ENCODE measurements around the gene SCYGR5. TPM values are rescaled to one million over a fixed set of nuclear protein-coding genes. Genes with fewer than 3 reads are reported as not detected.

SCYGR5 gene
- polyA plus RNA-seq, 3 donors = not detected

DNA sequence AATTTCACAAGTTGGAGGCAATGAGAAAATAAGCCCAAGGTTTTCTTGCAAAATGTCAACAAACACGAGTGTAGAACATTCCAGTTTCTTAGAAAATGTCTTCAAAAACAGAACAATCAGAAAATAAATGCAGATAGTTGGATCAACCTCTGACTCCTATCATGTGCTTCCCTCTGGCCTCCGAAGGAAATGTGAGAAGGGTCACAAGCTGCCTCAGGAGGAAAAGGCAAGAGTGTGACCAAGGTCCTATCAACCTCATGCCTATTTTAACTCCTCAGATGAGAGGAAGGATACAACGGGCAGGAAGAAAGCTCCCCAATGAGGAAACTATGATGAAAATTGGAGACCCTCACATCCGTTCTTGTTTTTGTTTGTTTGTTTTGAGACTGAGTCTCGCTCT lies 7.9 kb downstream of the SCYGR5 start:
- H3K9me3 ChIP-seq (replicated peaks in 1 of 2; ENCODE audit: control insufficient read depth in 1 of 2, insufficient read depth in 1 of 2, low read length in 2 of 2) = no peaks in the 10 kb centered on the region
- H3K4me1 ChIP-seq (ENCODE audit: control insufficient read depth in 1 of 2, insufficient read depth in 2 of 2, low read length in 2 of 2) = no peaks in the 10 kb centered on the region
- Mint-ChIP-seq H3K4me1 (no peaks in the 10 kb centered on the region), H3K4me3 (no peak overlapping the region), H3K27me3 (ENCODE audit: low read depth in 3 of 3) (peaks cover 1 to 5% (median 1%) of the 10 kb centered on the region in 3 donors), H3K9me3 (peaks cover 0 to 9% (median 0%) of the 10 kb centered on the region in 7 donors), H3K27ac (no peak overlapping the region), H3K36me3 (no peaks in the 10 kb centered on the region)
- H2AFZ ChIP-seq (ENCODE audit: insufficient read depth, low read depth, low read length, poor library complexity, severe bottlenecking) = no peak overlapping the region
- H3K79me2 ChIP-seq (ENCODE audit: insufficient read depth, low read length) = no peaks in the 10 kb centered on the region
- TF ChIP-seq, protein P1, sequence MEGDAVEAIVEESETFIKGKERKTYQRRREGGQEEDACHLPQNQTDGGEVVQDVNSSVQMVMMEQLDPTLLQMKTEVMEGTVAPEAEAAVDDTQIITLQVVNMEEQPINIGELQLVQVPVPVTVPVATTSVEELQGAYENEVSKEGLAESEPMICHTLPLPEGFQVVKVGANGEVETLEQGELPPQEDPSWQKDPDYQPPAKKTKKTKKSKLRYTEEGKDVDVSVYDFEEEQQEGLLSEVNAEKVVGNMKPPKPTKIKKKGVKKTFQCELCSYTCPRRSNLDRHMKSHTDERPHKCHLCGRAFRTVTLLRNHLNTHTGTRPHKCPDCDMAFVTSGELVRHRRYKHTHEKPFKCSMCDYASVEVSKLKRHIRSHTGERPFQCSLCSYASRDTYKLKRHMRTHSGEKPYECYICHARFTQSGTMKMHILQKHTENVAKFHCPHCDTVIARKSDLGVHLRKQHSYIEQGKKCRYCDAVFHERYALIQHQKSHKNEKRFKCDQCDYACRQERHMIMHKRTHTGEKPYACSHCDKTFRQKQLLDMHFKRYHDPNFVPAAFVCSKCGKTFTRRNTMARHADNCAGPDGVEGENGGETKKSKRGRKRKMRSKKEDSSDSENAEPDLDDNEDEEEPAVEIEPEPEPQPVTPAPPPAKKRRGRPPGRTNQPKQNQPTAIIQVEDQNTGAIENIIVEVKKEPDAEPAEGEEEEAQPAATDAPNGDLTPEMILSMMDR (IDR thresholded peaks at IDR 0.05) = no peak
- 100% methylated on average over 1 of the region's 5 CpGs for WGBS (ENCODE audit: insufficient coverage)
- no peaks in the 10 kb centered on the region for H4K20me1 ChIP-seq (ENCODE audit: insufficient read depth, low read length)
- H3K4me3 ChIP-seq (replicated peaks in 1 of 3; ENCODE audit: low read depth in 2 of 3, low read length in 3 of 3) = no peak overlapping the region
- H3K9ac ChIP-seq (ENCODE audit: insufficient read depth, low read length, poor library complexity, severe bottlenecking) = no peak overlapping the region
- H3K27me3 ChIP-seq (ENCODE audit: control insufficient read depth in 2 of 2, insufficient read depth in 2 of 2, low read length in 2 of 2) = no peaks in the 10 kb centered on the region
- H3K36me3 ChIP-seq (replicated peaks in 1 of 2; ENCODE audit: control insufficient read depth in 1 of 2, insufficient read depth in 2 of 2, low read length in 2 of 2) = no peaks in the 10 kb centered on the region
- H3K27ac ChIP-seq (ENCODE audit: low read depth in 1 of 2, low read length in 2 of 2) = no peak overlapping the region
- DNase-seq = no peak
- intact Hi-C loops (cut with micrococcal nuclease) = no loop called here
- no peak overlapping the region for H3K4me2 ChIP-seq (replicated peaks; ENCODE audit: extremely low read depth, low read length, poor library complexity, severe bottlenecking)

DNA sequence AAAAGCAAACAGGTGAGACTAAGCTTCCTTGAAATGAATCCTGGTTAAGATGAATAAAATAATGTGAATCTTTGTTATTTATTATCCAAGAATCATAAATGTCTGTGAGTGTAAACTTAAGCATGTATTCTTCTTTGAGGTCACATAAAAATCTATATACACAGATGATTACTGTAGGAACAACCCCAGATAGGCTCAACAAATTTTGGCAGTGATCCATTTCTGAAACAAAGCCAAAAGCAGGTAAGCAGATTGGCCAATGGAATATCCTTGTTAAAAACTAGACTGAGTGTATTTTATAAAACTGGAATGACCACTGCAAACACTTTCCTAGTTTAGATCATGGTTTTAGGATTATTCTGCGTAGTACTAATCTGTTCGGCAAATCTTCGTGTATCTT lies 11.3 kb downstream of the SCYGR5 start:
- intact Hi-C loops (cut with micrococcal nuclease) = no loop called here
- H3K4me1 Mint-ChIP-seq = no peaks in the 10 kb centered on the region
- Histone ChIP-seq H3K4me3 (replicated peaks in 1 of 3; ENCODE audit: low read depth in 2 of 3, low read length in 3 of 3) (no peak overlapping the region), H3K79me2 (ENCODE audit: insufficient read depth, low read length) (no peaks in the 10 kb centered on the region), H3K4me1 (ENCODE audit: control insufficient read depth in 1 of 2, insufficient read depth in 2 of 2, low read length in 2 of 2) (no peaks in the 10 kb centered on the region), H2AFZ (ENCODE audit: insufficient read depth, low read depth, low read length, poor library complexity, severe bottlenecking) (no peak overlapping the region), H3K36me3 (replicated peaks in 1 of 2; ENCODE audit: control insufficient read depth in 1 of 2, insufficient read depth in 2 of 2, low read length in 2 of 2) (no peaks in the 10 kb centered on the region), H3K9ac (ENCODE audit: insufficient read depth, low read length, poor library complexity, severe bottlenecking) (no peak overlapping the region), H4K20me1 (ENCODE audit: insufficient read depth, low read length) (no peaks in the 10 kb centered on the region), H3K4me2 (replicated peaks; ENCODE audit: extremely low read depth, low read length, poor library complexity, severe bottlenecking) (no peak overlapping the region), H3K27ac (ENCODE audit: low read depth in 1 of 2, low read length in 2 of 2) (no peak overlapping the region), H3K9me3 (replicated peaks in 1 of 2; ENCODE audit: control insufficient read depth in 1 of 2, insufficient read depth in 1 of 2, low read length in 2 of 2) (no peaks in the 10 kb centered on the region), H3K27me3 (ENCODE audit: control insufficient read depth in 2 of 2, insufficient read depth in 2 of 2, low read length in 2 of 2) (no peaks in the 10 kb centered on the region)
- H3K9me3 Mint-ChIP-seq = peaks cover 0 to 12% (median 3%) of the 10 kb centered on the region in 7 donors
- no peak overlapping the region for H3K27ac Mint-ChIP-seq
- WGBS (ENCODE audit: insufficient coverage) = no CpG with 5 or more reads among the region's 3 CpGs
- no peak overlapping the region for H3K4me3 Mint-ChIP-seq
- TF ChIP-seq, protein P1 (IDR thresholded peaks at IDR 0.05) = no peak
- DNase-seq = no peak
- H3K27me3 Mint-ChIP-seq (ENCODE audit: low read depth in 3 of 3) = peaks cover 3 to 5% (median 4%) of the 10 kb centered on the region in 3 donors
- H3K36me3 Mint-ChIP-seq = no peaks in the 10 kb centered on the region

Measured in CD14-positive monocyte (primary cell).